Left hindlimb (tissue), 1 donor: Measurements from ENCODE around the gene PFDN4.
A peak's percentile ranks its signal among the peaks of the same experiment; 100 is the strongest.

Experiments used
- DNase-seq: peaks from one replicate; pipeline ENCODE4 v3.0.0-alpha.2; 2018

PFDN4 gene

DNA sequence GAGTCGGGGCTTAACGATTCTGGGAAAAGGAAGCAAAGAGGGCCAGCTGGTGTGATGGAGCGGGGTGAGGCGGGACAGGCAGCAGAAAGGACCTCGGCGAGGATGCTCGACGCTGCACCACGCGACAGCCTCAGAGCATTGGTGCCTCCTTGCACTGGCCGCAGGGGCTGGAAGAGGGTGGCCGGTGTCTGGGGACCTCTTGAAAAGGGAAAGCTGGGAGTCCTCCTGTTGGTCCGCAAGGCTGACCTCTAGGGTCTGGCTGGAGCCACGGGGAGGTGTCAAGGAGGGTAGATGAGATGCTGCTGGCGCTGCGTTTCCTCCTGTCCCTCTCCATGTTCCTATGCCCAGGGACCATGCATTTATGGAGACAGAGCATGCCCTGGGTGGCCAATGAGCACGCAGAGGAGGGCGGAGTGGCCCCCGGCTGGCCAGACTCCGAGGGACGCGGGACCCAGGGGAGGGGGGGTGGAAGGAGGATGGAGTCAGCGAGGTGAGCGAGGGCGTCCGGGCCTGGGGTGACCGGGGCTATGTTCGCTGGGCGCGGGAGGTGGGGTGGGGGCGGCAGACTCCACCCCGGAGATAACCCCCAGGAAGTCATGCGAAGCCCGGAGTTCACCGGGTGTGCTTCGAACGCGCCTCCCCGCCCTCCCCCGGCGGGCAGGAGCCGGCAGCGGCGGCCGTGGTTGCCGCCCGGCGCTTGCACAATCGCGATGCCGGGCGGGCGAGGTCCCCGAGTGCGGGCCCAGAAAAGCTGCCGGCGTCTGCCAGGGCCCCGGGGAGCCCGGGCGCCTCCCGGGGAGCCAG, 34.0 kb upstream of the PFDN4 start, which contains the start of gene CYP24A1:
Gene CYP24A1, minus strand, starts transcription at position 334 of the 804 bp plus-strand sequence. CDS start 407 bp downstream, outside the sequence.
- DNase-seq = no peak

DNA sequence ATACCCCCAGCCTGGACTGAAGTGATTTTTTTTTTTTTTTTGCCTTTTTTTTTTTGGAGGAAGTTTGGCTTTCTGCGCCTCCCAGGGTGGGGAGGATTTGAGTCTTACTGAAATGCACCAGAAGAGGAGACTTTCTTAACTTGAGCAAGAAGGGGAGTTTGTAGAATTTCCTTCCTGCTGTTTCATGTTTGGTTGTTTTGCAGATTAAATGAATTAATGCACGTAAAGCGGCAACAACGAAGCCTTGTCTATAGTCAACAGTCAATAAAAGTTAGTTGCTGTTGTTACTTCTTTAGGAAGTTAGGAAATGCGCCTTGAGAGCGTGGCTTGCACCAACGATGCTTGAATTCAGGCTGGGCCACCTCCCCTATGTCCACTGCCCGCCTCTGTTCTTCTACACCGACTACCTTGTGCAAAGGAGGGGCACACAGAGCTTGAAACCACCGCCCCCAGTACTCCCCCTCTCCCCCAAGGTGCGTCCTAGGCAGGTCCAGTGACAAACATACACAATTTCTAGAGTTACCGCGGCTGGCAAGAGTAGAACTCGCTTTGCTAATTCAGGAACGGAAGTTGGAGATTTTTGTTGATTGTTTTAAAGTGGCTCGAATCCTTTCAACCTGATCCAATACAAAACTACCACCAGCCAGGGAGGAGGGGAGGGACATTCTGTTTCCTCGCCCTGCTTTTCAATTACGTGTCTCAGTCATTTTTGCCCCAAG, 33.3 kb upstream of the PFDN4 start:
- no peak for DNase-seq

DNA sequence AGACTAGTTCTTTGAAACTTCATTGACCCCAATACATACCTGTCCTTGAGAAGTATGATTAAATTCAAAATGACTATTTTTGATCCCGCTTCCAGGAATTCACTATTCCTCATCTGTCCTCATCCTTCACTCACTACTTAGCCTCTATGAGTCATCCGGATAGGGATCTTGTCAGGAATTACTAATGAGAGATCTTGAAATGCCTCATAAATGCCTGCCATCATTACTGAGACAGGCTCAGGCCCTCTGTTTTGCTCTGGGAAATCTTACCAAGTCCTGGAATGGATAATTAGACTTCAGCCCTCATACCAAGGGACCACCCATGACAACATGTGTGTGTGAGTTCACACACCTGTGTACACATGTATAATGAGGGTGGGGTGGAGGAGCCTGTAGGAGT, 31.3 kb upstream of the PFDN4 start:
- no peak for DNase-seq

DNA sequence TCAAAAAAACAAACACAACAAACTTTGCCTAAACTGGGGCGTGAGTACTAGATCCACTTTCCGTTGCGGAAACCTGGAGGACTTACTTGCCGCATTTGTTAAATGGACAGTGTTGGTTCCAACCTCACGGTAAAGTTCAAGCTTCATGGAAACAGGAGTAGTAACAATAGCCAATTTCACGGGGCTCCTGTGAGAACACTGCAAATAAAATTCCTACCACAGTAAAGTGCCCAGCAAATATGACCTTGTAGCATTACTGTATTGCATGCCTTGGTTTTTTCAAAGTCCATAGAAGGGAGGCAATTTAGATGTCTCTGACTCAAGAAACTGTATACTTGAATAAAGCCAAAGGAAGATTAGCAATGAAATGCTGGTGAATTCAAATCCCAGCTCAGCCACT, 30.5 kb upstream of the PFDN4 start:
- no peak for DNase-seq

DNA sequence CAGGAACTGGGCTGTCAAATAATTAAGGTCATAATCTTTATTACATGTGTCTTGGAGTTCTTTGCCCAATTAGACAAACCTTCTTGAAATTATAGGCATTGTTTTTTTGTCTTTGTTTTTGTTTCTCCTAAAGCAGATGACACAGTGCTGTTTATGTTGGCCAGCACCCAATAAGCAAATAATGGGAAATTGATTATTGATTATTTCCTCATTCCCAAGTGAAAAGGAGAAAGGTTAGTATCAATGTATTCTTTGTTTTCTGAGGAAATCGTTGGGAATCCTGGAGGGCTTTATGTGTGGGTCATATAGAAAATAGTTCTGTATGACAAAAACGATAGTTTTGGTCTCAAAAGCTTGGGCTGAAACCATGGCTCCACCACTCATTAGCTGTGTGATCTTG, 29.6 kb upstream of the PFDN4 start:
- no peak for DNase-seq

DNA sequence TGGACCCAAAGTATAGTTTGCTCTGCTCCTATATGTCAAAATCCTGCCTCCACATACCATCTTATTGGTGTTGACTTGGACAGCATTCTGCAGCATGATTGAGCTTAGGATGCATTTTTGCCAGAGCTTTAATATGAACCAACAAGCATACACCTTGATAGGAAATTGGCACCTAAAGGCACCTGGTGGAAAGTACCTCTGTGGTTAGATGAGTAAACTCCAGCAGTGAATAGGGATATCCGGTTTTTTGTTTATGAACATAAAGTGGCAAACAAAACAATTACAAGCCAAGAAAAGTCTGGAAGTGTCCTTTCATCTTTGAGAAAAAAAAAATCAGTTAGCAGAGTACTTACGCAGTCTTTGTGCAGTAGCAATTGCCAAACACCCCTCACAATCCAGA, 27.9 kb upstream of the PFDN4 start:
- no peak for DNase-seq

DNA sequence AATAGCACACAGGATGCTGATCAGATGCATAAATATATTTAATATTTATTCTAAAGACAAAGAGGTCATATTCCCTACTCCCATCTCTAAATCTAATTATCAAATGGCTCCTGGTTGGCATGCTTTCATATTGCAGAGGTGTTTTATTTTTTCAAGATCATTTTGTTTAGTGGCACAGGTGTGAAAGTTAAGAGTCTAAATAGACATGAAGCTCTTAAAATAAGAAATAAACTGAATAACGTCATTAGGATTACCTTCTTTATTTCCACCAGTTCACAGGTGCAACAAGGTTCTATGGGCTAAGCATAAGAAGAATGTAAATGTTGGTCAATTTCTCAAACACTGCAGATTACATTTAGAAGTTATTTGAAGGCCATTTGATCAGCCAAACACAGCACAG, 27.0 kb upstream of the PFDN4 start:
- DNase-seq = no peak

DNA sequence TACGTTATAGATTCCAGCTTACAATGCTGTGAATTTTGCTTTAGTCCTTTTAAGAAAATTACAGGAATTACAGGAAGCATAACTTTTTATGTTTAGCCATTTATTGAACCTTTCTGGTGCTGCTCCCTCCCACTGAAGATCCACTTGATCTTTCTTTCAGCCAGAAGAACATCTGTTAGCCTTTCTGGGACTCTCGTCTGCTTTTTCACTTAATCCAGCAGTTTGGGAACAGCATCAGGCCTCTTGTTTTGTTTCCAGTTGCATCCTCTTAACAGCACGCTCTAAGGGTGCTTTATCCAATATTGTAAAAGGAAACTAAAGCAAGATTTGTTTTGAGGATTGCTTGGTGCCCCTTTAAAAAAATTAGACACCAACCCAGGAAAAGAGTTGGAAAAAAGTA, 23.8 kb upstream of the PFDN4 start:
- DNase-seq = no peak

DNA sequence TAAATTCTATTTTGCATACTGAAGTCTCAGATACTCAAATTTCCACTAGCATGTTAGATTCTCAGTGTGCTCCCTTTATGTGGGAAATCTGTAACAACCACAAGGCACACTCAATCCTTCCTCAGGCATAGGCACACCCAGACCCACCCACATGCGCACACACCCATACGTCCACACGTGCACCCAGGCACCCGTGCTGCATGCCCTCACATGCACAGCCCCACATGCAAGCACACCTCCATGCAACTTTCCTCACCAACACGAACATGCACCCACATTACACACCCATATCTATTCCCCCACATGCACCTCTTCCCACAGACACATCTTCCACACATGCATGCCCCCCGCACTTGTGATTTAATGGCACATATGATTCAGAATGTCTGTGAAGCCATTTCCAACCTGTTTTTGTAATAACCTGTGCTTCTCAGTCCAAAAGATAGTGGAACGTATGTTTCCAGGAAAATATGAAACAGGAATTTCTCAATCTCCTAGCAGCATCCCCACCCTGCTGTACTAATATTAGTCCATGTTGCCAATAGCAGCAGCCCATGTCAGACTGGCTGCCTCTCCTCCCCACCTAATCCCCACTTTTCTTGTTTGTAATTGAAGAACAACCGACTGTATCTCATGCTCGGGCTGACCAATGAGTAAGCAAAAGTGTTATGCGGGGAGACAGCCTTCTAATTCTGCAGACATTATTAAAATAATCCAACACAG, 22.8 kb upstream of the PFDN4 start:
- no peak for DNase-seq

DNA sequence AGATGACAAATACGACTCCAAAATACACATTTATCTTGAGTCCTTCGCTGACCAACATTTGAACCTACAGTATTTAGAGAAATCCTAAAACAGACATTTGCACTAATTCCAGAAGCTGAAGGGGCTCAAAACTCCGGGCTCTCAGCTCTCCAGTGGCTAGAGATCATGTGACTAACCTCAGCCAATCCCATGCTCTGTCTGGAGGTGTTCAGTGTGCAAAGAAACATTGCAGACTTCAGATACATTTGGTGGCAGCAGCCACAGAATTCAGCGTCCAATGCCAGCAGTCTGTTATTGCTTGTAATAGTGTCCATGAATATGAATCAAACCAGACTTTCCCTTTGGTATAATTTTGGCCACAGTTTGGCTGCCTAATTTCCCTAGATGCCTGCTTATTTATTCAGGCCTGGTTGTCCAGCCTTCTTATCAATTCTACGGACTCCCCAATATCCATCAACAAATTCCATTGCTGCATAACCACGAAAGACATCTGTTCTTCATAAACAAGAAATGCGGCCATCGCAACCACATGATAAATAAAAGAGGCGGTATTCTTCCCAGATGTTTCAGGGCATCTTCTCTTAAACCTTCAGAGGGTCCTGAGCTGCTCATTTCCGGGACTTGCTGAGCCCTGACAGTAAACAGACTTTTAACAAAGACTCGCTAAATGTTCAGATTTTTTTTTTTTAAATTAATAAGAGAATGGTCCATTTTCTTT, 19.6 kb upstream of the PFDN4 start:
- DNase-seq = no peak

DNA sequence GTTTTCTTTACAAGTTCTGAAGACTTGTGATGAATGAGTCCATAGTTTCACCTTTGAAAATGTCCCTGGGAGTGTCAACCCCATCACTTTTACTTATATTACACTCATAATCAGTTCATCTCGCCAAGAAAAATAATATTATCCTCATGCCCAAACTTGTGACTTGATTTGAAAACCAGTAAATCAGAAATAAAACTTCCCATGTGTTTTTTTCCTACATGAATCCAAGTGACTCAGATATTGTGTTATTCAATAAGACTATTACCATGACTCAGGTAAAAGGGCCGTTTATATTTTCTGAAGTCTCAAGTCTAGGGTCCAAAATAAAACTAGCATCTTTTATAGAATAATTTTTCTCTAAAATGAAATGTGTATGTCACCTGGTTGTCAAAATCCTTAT, 18.3 kb upstream of the PFDN4 start:
- no peak for DNase-seq

DNA sequence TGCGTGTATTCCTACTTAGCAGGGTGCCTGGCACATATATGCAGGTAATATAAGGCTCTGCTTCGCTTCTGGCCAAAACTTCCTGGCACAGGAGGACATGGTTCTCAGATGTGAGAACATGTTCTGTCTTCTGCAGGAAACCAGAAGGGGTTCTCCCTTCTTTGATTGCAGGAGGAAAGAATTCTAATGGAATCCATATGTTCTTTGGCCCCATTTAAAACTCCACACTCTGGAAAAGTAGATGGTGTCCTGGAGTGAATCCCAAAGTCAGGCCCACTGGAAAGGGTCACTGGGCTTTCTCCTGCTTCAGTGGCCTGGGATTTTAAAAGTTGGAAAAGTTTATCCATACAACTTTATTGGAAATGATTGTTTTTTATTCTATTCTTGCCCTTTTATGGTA, 17.7 kb upstream of the PFDN4 start:
- DNase-seq = no peak

DNA sequence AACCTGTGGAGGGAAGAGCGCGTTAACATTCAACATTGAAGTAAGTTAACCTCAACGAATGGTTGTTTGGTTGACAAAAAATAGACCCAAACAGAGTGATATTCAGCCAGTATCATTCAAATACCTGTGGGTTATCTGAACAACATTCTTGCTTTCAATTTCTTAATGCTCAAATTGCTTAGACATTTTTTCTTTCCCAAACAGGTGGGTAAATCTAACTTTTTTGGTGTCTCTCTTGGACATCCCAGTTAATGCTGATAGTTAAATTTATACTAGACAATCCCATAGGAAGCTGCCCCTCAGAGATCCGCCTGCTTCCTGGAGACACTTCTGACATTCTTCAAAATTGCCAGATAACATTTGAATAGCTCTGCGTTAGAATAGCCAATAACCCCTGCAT, 14.1 kb upstream of the PFDN4 start:
- DNase-seq = no peak

DNA sequence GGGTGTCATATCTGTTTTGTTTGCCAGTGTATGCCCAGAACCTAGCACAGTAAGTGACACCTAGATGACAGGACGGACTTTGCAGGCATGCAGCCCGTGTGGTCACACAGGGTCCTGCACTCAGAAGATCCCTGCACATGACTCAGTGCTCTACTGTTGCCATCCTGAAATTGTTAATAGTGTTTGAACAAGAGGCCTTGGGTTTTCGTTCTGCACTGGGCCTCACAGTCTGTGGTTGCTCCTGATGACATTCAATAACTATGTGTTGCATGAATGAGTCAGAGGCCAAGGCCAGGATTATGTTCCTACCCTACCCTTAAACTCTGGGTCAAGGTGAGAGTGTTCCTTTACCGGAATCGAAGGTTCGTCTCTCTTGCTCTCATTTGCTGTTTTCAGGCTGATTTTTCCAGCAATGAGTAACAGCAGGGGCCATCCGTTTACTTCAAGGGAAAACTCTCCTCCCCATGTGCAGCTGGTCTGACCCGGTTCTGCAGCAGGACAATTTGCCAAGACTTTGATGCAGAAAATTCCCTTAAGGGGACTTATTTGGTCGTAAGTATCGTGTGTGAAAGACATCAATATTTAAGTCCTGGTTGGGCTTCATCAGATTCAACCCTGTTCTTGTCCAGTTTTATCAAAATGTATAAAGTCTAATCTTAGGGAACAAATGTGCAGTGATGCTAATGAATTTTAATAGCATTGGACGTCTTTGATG, 13.0 kb upstream of the PFDN4 start:
- DNase-seq = no peak

DNA sequence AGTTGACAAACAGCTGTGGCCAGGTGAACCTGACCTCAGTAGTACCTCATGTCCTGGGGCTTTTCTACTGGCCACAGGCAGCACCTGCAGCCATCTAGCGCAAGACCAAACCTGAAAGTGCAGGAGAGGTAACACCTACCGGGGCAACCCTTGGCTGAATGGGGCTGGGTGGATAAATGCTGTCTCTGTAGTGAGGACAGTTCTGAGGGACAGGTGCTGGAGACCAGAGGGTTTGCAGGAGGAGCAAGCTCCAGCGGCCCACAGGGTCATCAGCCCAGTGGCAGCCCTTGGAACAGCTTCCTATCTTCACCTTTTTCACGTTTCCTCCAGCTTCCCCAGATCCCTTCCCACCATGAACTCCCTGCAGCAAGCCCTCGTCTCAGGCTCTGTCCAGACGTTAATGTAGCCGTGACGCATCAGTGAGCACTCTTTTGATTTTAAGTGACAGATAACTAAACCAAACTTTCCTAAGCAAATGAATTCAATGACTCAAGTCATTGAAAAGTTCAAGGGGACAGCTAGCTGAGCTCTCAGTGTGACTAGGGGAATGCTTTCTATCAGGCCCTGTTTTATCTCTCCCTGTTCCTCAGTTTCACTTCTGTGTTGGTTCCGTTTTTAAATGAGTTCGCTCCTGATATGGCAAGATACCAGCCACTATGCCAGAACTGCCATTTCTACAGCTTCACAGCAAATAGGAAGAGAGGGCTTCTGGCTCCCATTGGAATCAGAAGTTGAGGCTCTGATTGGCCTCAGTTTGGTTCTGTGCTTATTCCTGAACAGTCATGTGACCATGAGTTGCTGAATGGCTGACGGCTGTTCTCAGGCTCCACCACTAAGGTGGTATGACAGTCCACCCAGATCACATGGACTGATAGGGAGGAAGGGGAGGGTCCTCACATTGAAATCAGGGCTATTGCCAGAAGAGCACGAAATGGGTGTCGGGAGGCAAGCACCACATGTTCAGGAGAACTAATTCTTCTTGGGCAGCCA, 12.1 kb upstream of the PFDN4 start:
- no peak for DNase-seq

DNA sequence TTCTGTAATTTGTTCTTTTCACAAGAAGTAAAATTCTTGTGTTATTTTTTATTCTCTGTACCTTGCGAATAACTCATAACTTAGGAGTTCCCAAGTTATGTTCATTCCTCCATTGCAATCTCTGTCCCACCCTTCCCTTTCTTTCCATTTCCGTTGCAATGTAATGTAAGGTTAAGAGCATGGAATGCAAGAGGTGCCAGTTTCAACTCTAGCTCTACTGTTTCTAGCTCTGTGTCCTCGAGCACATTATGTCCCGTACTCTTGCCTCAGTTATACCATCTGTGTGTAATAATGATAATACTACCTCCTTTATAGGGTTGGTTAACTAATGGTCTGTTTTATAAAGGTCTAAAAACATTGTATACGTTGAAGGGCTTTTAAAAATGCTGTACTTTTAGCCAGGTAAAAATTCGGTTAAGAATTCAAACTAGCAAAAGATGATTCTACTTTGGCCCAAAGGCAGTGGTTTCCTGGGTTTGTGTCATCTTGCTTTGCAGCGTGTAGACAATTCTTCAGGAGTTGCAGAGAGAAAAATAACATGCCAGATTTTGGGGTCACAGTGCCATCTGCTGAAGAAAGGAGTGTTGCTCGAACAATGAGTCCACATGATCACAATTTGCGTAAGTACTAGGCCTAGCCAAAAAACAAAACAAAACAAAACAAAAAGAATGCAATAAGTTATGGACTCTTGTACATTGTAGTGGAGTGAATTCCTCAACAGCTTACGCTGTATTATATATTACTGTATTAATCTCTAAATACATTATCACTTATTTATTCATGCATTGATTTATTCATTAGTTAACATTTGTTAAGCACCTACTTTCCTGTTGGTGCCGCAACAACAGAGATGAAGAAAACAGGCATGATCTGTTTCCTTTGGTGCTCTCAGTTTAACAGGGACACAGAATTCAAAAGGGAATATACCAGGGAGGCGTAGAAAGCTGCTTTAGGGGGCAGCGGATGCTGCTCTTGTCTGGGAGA, 10.0 kb upstream of the PFDN4 start:
- no peak for DNase-seq

DNA sequence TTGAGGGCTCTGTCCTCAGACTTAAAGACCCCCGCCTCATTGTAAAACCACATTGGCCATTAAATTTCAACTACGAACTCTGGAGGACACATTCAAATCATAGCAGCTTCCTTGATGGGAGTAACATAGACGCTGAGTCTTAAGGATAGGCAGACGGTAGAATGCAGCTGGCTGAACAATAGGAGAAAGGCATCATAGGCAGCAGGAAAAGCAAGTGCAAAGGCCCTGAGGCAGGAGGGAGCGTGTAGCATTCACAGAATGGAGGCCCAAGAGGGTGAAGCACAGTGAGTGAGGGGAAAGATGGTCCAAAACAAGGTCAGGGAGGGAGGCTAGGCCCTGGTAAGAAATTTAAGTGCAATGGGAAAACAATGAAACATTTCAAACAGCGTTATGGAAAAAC, 8.6 kb upstream of the PFDN4 start:
- DNase-seq = no peak

DNA sequence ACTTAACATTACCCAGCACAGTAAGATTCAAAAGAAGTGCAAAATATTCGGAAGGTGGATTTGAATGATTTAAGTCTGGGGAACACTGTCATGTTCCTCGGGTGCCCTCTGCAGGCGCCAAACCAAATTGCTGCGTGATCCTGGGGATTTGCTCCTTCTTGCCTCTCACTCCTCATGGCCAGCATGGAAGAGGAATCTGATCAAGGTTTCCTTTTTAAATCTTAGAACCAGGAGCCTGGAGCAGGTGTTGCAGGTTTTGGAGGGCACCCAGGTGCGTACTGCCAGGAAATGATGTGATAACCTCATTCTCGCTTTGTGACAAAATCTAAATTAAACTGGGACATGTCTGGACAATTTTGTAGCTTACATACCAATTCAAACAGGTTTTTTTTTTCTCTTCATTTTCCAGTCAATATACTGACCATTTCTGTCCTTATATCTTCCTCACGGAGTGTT, 8.1 kb upstream of the PFDN4 start:
- peak; percentile 80 for DNase-seq

DNA sequence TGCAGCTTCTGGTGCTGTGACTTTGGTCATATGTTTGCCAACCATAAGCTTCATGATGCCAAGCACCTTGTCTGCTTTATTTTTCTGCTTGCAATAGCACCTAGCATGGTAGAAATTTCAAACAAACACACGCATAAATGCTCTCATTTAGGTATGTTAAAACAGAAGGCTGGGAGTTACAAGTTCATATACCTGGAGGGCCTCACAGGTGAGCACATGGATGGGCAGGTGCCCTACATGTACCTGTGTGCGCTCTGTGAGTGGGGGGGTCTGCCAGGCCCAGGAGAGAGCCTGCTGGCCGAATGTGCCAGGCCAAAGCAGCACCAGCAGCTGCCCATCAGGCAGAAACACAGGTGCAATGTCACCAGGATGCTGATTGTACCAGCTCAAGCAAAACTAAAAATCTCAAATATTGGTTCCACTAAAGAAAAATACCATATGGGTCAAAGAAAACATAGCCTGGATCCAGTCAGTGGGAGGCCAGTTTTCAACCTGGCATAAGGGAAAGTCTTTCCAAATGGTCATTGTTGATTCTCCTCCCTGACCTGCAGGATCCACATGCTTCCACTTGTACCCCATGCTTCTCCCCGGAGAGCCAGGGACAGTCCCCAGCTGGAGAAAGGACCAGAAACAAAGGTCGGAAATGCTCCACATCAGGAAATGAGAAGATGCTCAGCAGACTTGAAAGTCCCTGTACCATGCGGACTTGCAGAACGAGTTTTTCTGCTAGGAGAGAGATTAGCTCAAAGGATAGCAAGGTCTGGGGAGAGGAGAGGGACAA, 7.2 kb upstream of the PFDN4 start:
- no peak for DNase-seq
